Stimulated activated CD4-positive, alpha-beta T cell treated with anti-CD3 and anti-CD28 coated beads, Interleukin-4, amount 100 ng/mL, for 4 hours (primary cell): Measurements from ENCODE around the gene ELAVL3.
A peak's percentile ranks its signal among the peaks of the same experiment; 100 is the strongest.
"Not testable (repeated sequence)": the region's sequence is repeated elsewhere in the genome, so short reads cannot be mapped to it uniquely, and the experiment has no call there.

Experiments used
- DNase-seq, 2 experiments: peaks; one replicate each; pipeline ENCODE4 v3.0.0-alpha.2; 2020

The ELAVL3 gene

GRCh38 chr19:11435057-11435832, 45.6 kb downstream of the ELAVL3 start, which contains the start of the genes ODAD3 and PRKCSH:
Gene ODAD3, minus strand, starts transcription at chr19:11435121. Its CDS starts 105 bp downstream, at chr19:11435016.
Gene PRKCSH, plus strand, starts transcription at chr19:11435635. Its CDS starts 483 bp downstream, at chr19:11436118.
- peak; percentile 96 to 98 for DNase-seq

- DNase-seq, result no peak
These were observed 46.2 kb downstream of the ELAVL3 start for GRCh38 chr19:11434703-11435056.

GRCh38 chr19:11433526-11433925, 47.3 kb downstream of the ELAVL3 start:
- not testable (repeated sequence) for DNase-seq

- no peak for DNase-seq
These were observed 54.2 kb downstream of the ELAVL3 start for GRCh38 chr19:11426656-11427055.

GRCh38 chr19:11425719-11426457, 55.0 kb downstream of the ELAVL3 start:
- no peak for DNase-seq

GRCh38 chr19:11423791-11424181, 57.1 kb downstream of the ELAVL3 start:
- DNase-seq, result no peak

GRCh38 chr19:11423164-11423790, 57.6 kb downstream of the ELAVL3 start:
- DNase-seq, result no peak

- DNase-seq, result peak; percentile 51 to 55
These were observed 58.4 kb downstream of the ELAVL3 start for GRCh38 chr19:11422163-11423065.

- peak; percentile 23 to 34 for DNase-seq
These were observed 59.3 kb downstream of the ELAVL3 start for GRCh38 chr19:11421371-11422098.

GRCh38 chr19:11420429-11421370, 60.1 kb downstream of the ELAVL3 start:
- DNase-seq, result no peak

- no peak for DNase-seq
These were observed 62.0 kb downstream of the ELAVL3 start, which contains the start of gene RGL3 for GRCh38 chr19:11418549-11419506. Gene RGL3, minus strand, starts transcription at chr19:11419314. Its CDS starts 36 bp downstream, at chr19:11419278.

GRCh38 chr19:11418094-11418548, 62.7 kb downstream of the ELAVL3 start:
- no peak for DNase-seq

- no peak for DNase-seq
These were observed 64.3 kb downstream of the ELAVL3 start for GRCh38 chr19:11416346-11417052.

- DNase-seq, result no peak
These were observed 66.3 kb downstream of the ELAVL3 start for GRCh38 chr19:11414544-11414943.

GRCh38 chr19:11410682-11411081, 70.2 kb downstream of the ELAVL3 start:
- no peak for DNase-seq

GRCh38 chr19:11408591-11408990, 72.3 kb downstream of the ELAVL3 start:
- no peak for DNase-seq

- not testable (repeated sequence) for DNase-seq
These were observed 74.1 kb downstream of the ELAVL3 start for GRCh38 chr19:11406703-11407236.
